ENCODE results near the gene PLA1A.
"Not testable (repeated sequence)": the region's sequence is repeated elsewhere in the genome, so short reads cannot be mapped to it uniquely, and the experiment has no call there.

PLA1A gene

DNA sequence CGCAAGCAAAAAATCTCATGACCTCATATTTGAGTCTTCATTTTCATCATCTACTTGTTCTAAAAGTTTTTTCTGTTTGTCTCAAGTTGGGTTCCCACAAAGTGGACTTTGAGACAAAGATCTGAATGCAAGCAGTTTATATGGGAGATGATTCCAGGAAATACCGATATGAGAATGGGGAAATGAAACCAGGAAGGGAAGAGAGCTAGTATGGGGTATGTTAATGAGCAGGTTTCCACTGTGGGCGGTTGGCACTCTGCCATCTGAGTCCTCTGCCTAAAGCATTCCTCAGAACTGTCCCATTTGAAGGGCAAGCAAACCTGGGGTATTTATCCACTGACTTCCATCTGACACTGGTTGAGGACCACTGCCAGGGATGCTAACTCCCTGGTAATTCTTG lies 9.6 kb upstream of the PLA1A start:
- no peak for DNase-seq (ENCODE audit: insufficient read length, low spot score)
- FAIRE-seq: no peak
- TF ChIP-seq, protein P1, sequence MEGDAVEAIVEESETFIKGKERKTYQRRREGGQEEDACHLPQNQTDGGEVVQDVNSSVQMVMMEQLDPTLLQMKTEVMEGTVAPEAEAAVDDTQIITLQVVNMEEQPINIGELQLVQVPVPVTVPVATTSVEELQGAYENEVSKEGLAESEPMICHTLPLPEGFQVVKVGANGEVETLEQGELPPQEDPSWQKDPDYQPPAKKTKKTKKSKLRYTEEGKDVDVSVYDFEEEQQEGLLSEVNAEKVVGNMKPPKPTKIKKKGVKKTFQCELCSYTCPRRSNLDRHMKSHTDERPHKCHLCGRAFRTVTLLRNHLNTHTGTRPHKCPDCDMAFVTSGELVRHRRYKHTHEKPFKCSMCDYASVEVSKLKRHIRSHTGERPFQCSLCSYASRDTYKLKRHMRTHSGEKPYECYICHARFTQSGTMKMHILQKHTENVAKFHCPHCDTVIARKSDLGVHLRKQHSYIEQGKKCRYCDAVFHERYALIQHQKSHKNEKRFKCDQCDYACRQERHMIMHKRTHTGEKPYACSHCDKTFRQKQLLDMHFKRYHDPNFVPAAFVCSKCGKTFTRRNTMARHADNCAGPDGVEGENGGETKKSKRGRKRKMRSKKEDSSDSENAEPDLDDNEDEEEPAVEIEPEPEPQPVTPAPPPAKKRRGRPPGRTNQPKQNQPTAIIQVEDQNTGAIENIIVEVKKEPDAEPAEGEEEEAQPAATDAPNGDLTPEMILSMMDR (IDR thresholded peaks at IDR 0.05; ENCODE audit: insufficient read depth, missing control alignments): no peak

DNA sequence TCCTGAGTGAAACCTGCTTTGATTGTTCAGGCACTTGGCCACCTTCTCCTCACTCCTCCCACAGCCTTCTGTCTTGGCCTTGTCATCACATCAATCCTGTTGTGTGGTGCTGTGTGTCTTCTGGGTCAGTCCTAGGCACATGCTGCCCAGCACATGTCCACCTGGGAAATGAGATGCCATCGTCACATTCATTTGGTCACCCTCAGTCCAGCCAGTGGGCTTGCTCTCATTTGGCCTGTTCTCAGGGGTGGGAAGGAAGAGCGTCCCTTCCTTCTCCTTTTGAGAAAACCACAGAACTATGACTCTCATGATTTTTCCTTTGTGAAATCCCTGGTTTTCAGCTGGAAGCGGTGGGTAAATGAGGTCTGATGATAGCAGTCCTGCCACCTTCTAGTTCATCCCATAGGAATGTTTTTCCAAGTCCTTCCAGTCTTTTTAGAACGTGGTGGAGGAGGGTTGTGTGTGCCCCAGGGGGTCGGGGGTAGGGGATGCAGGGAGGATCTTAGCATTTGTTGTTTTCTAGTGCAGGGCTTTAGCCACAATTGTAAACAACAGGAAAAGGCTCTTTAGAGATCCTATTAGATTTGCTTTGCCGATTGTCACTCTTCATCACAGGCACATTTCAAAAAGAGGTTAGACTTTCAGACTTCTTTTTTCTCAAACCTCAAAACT lies 8.4 kb upstream of the PLA1A start:
- DNase-seq (ENCODE audit: insufficient read length, low spot score) (no peak), FAIRE-seq (no peak)
- TF ChIP-seq, protein P1 (IDR thresholded peaks at IDR 0.05; ENCODE audit: insufficient read depth, missing control alignments): no peak

DNA sequence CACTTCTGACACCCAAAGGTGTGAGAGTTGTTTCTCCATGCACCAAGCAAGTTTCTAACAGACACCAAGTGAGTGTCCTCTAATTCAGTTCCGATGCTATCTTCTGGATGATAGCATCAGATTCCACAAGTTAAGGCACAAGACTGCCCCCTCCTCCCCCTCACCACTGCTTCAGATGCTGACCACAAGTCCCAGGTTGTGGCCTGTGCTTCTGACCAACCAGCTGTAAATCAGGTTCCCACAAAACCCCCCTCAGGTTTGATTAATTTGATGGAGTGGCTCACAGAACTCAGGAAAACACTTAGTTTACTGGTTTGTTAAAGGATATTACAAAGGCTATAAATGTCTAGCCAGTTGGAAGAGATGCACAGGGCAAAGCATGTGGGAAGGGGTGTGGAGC lies 7.0 kb upstream of the PLA1A start:
- FAIRE-seq: no peak
- TF ChIP-seq, protein P1 (IDR thresholded peaks at IDR 0.05; ENCODE audit: insufficient read depth, missing control alignments): no peak

DNA sequence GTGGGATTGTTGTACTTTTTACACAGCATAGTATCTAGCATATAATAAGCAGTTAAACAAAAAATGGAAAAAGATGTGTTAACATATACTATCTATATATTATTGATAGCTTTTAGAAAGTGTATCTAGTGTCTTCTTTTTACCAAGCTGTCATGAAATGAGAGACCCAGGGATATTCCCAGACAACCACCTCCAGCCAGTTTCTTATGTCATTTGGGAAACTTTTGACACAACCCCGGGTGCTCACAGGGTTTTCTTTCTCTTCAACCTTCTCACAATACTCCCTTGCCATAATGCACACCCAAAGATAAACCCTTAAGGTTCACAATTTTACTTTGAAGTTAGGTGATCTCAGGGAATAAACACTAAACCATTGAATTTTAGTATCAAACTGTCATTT lies 4.8 kb upstream of the PLA1A start:
- no peak for DNase-seq (ENCODE audit: insufficient read length, low spot score)
- TF ChIP-seq, protein P1 (IDR thresholded peaks at IDR 0.05; ENCODE audit: insufficient read depth, missing control alignments): no peak
- FAIRE-seq: no peak

More for the DNA sequence above, 7.0 kb upstream of the PLA1A start:
- DNase-seq (ENCODE audit: insufficient read length, low spot score): no peak

DNA sequence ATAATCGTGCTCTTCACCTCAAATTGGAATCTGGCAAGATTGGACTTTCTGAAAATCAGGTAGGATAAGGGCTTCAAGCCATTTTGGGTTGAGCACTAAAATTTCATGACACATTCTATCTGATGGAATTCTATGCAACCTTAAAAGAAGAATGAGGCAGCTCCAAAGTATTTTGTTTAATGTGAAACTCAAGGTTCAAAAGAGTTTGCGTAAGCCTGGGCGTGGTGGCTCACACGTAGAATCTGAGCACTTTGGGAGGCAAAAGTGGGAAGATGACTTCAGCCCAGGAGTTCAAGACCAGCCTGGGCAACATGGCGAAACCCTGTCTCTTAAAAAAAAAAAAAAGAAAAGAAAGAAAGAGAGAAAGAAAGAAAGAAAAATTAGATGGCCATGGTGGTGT lies 3.6 kb upstream of the PLA1A start:
- TF ChIP-seq, protein P1 (IDR thresholded peaks at IDR 0.05; ENCODE audit: insufficient read depth, missing control alignments): no peak
- FAIRE-seq (no peak), DNase-seq (ENCODE audit: insufficient read length, low spot score) (no peak)

DNA sequence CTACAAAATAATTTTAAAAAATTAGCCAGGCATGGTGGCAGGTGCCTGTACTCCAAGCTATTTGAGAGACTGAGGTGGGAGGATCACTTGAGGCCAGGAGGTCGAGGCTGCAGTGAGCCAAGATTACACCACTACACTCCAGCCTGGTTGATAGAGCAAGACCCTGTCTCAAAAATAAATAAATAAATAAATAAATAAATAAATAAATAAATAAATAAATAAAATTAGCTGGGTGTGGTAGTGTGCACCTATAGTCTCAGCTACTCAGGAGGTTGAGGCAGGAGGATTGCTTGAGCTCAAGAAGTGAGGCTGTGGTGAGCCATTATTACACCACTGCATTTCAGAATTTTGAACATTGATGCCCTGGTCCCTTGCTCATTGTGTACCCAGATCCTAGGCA lies 2.8 kb upstream of the PLA1A start:
- FAIRE-seq; DNase-seq (ENCODE audit: insufficient read length, low spot score): not testable (repeated sequence)

DNA sequence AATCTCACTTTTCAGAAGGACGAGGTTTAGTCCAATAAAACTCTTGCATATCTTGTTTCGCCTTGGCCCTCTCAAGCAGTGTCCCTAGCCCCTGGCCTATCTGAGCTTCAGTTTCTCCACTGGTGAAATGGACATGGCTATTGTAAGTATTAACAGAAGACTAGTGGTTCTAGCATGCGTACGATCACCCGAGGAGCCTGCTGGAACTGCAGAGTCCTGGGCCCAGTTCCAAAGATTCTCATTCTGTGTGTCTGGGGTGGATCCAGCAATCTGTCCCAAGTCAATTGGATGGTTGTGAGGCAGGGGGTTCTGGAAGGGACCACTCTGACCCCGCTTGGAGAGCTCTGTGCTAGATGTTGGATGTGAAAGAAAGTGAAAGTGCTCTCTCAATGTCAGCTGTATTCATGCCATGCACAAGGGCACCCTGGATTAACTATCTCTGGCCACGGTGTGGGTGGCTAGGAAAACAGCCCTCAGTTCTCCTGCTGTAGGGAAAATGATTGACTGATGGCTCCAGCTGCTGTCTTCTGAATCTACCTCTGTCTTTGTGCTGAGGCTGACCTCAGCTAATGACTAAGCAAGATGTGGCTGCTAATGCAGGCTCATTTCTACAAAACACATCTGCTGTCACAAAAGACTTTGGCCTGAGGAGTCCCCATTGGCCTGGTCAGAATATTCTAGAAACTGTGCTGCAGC lies 1.9 kb upstream of the PLA1A start:
- DNase-seq (ENCODE audit: insufficient read length, low spot score): no peak
- TF ChIP-seq, protein P1 (IDR thresholded peaks at IDR 0.05; ENCODE audit: insufficient read depth, missing control alignments): no peak
- no peak for FAIRE-seq

Measured in D721Med (cell line).